ENCODE measurements around the gene UBXN1.
A peak's percentile ranks its signal among the peaks of the same experiment; 100 is the strongest.

DNA sequence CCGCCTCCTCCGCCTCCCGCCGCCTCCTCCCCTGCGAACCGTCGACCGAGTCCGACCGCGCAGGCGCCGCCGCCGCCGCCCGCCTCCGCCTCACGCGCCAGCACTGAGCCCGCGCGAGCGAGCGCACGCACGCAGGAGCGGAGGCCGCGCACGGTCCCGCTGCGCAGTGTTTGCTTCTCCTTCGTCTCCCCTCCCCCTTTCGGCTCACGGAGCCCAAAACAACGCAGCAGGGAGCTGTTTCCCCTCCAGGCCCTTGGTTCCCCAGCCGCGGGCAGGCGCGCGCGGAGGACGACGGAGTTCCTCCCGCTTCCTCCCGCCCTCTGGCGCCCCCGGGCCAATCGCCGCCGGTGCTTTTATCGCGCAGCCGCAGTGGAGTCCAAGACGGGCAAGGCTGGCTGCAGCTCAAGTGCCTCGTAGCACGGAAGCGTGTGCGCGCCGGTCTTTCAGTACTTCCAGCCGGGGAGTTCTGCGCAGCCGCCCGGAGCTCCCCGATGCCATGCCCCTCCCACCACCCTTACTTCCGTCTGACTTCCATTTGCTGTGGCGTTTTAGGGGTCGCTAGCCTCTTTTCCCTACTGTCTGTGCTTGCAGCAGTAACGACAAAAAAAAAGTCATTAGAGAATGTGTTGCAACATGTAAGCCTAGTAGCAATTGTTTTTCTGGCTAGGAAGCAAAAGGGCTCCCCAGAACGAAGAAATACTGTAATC is 48.4 kb upstream of the UBXN1 start, which contains the start of gene HNRNPUL2:
- TF ChIP-seq, protein P1, sequence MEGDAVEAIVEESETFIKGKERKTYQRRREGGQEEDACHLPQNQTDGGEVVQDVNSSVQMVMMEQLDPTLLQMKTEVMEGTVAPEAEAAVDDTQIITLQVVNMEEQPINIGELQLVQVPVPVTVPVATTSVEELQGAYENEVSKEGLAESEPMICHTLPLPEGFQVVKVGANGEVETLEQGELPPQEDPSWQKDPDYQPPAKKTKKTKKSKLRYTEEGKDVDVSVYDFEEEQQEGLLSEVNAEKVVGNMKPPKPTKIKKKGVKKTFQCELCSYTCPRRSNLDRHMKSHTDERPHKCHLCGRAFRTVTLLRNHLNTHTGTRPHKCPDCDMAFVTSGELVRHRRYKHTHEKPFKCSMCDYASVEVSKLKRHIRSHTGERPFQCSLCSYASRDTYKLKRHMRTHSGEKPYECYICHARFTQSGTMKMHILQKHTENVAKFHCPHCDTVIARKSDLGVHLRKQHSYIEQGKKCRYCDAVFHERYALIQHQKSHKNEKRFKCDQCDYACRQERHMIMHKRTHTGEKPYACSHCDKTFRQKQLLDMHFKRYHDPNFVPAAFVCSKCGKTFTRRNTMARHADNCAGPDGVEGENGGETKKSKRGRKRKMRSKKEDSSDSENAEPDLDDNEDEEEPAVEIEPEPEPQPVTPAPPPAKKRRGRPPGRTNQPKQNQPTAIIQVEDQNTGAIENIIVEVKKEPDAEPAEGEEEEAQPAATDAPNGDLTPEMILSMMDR (IDR thresholded peaks at IDR 0.05): peak in 1 of 3 experiments; percentile 1
- TF ChIP-seq POLR2A (IDR thresholded peaks at IDR 0.05): no peak
